COLO668 (cell line): ENCODE results near the gene HEATR5A.
A peak's percentile ranks its signal among the peaks of the same experiment; 100 is the strongest.
"Not testable (repeated sequence)": the region's sequence is repeated elsewhere in the genome, so short reads cannot be mapped to it uniquely, and the experiment has no call there.

Source experiments
- DNase-seq: peaks from one replicate; lab custom pipeline; 2025; ENCODE audit not compliant: unreplicated experiment; lab: John Stamatoyannopoulos, UW

The HEATR5A gene

GRCh38 chr14:31420319-31421111 is at the start of gene HEATR5A:
Gene HEATR5A, minus strand, starts transcription at chr14:31420550. Its CDS starts 17,575 bp downstream, at chr14:31402975.
- peak; percentile 98 for DNase-seq

GRCh38 chr14:31466554-31466953 is 46.2 kb upstream of the HEATR5A start:
- DNase-seq, result no peak

- DNase-seq, result no peak
Measured at GRCh38 chr14:31465111-31465510, 44.8 kb upstream of the HEATR5A start.

GRCh38 chr14:31462450-31462849 is 42.1 kb upstream of the HEATR5A start:
- not testable (repeated sequence) for DNase-seq

- no peak for DNase-seq
Measured at GRCh38 chr14:31461545-31461944, 41.2 kb upstream of the HEATR5A start.

- DNase-seq, result no peak
Measured at GRCh38 chr14:31457665-31458659, 37.6 kb upstream of the HEATR5A start.

- peak; percentile 99 for DNase-seq
Measured at GRCh38 chr14:31456841-31457664, 36.7 kb upstream of the HEATR5A start, which contains the start of gene DTD2. Gene DTD2, minus strand, starts transcription at chr14:31457506. Its CDS starts 113 bp downstream, at chr14:31457393.

- no peak for DNase-seq
Measured at GRCh38 chr14:31449971-31450610, 29.7 kb upstream of the HEATR5A start.

GRCh38 chr14:31449136-31449535 is 28.8 kb upstream of the HEATR5A start:
- no peak for DNase-seq

- no peak for DNase-seq
Measured at GRCh38 chr14:31445703-31446102, 25.4 kb upstream of the HEATR5A start.

- DNase-seq, result no peak
Measured at GRCh38 chr14:31442284-31442683, 21.9 kb upstream of the HEATR5A start.

- DNase-seq, result no peak
Measured at GRCh38 chr14:31441273-31442111, 21.1 kb upstream of the HEATR5A start.

- DNase-seq, result no peak
Measured at GRCh38 chr14:31440280-31440679, 19.9 kb upstream of the HEATR5A start.

GRCh38 chr14:31439561-31439960 is 19.2 kb upstream of the HEATR5A start:
- no peak for DNase-seq

GRCh38 chr14:31437045-31437691 is 16.8 kb upstream of the HEATR5A start:
- not testable (repeated sequence) for DNase-seq

GRCh38 chr14:31435276-31435675 is 14.9 kb upstream of the HEATR5A start:
- DNase-seq, result no peak

- no peak for DNase-seq
Measured at GRCh38 chr14:31430634-31431264, 10.4 kb upstream of the HEATR5A start.

GRCh38 chr14:31429791-31430190 is 9.4 kb upstream of the HEATR5A start:
- DNase-seq, result no peak
